GM21529 (cell line): ENCODE results near the gene PADI3.
"Not testable (repeated sequence)": the region's sequence is repeated elsewhere in the genome, so short reads cannot be mapped to it uniquely, and the experiment has no call there.

Source experiments
- ATAC-seq: cut with Tn5 transposase; IDR thresholded peaks from one replicate; pipeline ENCODE4 v1.9.1; 2021; ENCODE audit not compliant: unreplicated experiment

Gene PADI3

DNA sequence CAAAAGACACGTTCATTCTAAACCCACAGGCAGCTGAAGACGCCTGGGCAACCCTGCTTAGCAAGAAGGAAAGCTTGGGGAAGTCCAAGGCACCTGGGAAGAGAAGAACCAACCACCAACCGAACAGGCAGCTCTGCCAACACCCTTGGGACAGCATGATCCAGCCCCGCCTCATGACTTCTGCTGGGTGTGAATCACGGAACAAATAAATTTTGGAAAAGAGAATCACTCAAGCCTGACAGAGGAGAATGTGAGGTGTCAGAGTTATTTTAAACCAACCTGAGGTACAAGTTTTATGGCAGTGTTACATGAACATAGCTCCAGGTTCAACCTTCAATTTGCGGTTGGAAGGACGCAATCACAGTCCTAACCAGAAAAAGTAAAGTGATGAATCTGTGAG, 49.1 kb downstream of the PADI3 start:
- ATAC-seq = no peak

DNA sequence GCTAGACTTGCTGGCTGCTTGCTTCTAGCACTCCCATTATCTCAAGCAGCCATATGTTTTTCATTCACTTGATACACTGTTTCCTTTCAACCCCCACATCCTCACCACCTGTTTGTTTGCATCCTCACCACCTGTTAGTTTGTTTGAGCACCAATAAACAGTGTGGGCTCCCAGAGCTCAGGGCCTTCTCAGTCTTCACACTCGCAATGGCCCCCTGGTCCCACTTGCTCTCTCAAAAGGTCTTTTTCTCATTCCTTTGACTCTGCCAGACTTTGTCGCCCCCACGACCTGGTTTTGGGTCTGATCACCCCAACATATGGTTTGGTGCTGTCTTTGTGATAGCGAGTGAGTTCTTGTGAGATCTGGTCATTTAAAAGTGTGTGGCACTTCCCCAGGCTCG, 52.9 kb downstream of the PADI3 start:
- ATAC-seq = no peak

GRCh38 chr1:17304151-17304825, 55.4 kb downstream of the PADI3 start:
- ATAC-seq = no peak

DNA sequence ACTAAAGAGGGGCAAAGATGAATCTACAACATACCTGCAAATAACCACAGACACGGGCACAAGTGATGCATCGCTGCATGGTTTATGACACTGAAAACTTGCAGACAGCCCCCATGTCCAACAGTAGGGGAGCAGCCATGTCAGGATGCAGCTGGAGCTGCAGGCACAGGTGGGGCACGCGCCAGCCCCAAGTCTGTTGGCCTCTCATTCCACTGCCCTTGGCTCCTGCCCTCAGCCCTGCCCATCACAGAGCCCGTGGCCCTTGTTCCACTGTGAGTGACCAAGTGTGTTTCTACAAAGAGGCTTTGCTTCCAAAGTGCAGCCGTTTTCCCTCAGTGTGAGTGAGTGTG, 55.9 kb downstream of the PADI3 start:
- no peak for ATAC-seq

- ATAC-seq = no peak
These were observed 56.7 kb downstream of the PADI3 start for GRCh38 chr1:17305576-17306095.

DNA sequence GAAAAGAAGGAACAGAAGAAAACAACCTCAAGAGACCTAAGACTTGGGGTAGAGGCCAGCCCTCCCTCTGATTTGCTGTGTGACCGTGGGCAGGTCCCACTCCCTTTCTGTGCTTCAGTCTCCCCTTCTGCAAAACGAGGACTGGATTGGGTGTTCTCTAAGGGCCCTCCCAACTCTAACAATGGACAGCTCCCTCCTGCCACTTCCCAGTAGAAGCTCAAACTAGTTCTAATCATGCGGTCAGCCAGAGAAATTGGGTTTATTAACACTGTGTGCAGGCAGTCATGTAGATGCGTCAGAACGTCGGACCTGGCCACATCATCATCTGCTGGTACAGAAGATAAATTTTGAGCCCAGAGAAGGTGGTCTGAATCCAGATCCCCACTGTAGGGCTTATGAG, 57.5 kb downstream of the PADI3 start:
- no peak for ATAC-seq

- no peak for ATAC-seq
These were observed 58.0 kb downstream of the PADI3 start for GRCh38 chr1:17306921-17307320.

GRCh38 chr1:17307329-17307728, 58.4 kb downstream of the PADI3 start:
- ATAC-seq = no peak

GRCh38 chr1:17307946-17308345, 59.0 kb downstream of the PADI3 start, which contains the start of gene PADI4:
PADI4 (plus strand) TSS chr1:17308197; CDS start chr1:17308223, 26 bp downstream.
- ATAC-seq = no peak

- ATAC-seq = no peak
These were observed 59.7 kb downstream of the PADI3 start for GRCh38 chr1:17308593-17308992.

GRCh38 chr1:17309426-17310067, 60.6 kb downstream of the PADI3 start:
- ATAC-seq = no peak

DNA sequence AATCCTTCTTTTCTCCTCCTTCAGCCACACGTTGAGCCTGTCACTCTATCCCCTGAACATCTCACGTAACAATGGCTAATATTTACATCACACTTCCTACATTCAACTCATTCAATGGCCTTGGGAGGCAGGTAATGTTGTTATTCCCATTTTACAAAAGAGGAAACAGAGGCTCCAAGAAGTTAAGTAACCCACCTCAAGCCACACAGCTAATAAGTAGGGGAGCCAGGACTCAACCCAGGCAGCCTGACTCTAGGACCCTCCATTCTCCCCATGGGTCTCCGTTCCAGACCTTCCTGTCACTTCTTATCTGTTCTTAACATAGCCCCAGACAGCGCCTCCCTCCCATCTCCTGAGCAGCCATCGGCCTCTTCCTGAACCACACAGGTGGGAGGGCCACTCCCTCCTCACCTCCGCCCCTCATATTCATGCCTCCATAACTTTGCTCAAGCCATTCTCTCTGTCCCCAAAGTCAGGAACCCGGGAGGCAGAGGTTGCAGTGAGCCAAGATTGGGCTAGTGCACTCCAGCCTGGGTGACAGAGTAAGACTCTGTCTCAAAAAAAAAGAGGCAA, 61.3 kb downstream of the PADI3 start:
- ATAC-seq = no peak

GRCh38 chr1:17313530-17314309, 64.8 kb downstream of the PADI3 start:
- no peak for ATAC-seq

- ATAC-seq = no peak
These were observed 65.6 kb downstream of the PADI3 start for GRCh38 chr1:17314491-17314971.

DNA sequence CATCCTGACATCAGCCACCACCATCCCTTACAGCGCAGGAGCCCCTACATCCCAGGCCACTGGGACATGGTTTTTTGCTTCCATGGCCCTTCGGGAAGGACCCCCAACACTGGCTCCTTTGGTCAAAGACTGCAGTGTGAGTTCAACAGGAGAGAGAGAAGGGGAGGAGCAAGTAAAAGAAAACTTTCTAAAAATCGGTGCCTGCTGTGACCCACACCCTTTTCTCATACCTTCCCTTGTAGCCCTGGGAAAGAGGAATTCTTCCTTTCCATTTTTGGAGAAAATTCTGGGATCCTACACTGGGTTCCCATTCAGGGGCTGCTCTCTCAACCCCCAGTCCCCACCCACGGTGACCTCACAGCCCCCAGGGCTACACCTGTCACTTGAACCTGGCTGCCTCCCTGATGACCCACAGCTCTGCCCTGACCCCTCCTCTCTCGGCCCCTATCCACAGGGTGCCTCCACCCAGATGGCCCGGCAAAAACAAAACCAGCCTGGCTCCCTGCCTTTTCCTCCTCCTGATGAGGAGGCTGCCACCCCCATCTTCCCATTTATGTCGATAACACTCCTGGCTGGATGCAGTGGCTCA, 66.7 kb downstream of the PADI3 start:
- ATAC-seq = no peak

DNA sequence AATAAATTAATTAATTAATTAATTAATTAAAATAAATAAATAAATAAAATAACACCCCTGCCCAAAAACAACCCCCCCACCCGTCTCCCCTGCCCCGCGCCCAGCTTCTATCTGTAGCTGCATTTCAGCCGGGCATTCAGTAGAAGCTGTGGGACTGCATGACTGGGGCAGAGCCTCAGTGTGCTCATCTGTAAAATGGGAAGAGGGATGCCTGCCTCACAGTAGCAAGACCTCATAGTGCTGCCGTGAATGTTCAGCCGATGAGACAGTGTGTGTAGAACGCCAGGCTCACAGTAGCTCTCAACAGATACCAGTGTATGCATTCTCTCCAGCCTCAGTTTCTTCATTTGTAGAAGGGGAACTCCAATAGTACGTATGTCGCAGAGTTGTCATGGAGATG, 67.8 kb downstream of the PADI3 start:
- no peak for ATAC-seq

GRCh38 chr1:17318262-17318661, 69.4 kb downstream of the PADI3 start:
- no peak for ATAC-seq

GRCh38 chr1:17319561-17320350, 70.9 kb downstream of the PADI3 start:
- no peak for ATAC-seq

DNA sequence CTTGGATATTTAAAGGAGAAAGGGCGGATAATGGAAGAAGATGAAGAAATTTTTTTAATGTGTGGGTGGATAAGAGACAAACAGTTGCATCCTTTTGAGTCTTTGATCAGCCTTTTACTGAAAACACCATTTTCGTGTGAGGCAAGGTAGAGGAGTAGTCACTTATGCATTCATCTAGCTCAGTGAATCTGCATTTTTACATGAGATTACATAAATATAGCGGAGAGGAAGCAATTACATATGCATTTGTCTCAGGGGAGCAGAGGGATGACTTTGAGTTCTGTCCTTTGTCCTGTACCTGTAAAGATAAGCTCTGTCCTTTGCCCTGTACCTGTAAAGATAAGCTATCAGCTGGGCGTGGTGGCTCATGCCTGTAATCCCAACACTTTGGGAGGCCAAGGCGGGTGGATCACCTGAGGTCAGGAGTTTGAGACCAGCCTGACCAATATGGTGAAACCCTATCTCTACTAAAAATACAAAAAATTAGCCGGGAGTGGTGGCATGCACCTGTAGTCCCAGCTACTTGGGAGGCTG, 73.0 kb downstream of the PADI3 start:
- not testable (repeated sequence) for ATAC-seq

- no peak for ATAC-seq
These were observed 80.0 kb downstream of the PADI3 start for GRCh38 chr1:17328855-17329254.
